H1 (cell line): Measurements from ENCODE around the gene VAMP2. TPM values are rescaled to one million over a fixed set of nuclear protein-coding genes. Genes with fewer than 3 reads are reported as not detected.

ENCODE experiments used
- MAFK ChIP-seq: IDR thresholded peaks from 2 replicates; pipeline ENCODE4 v1.6.1; 2012; ENCODE audit warnings: low read depth, mild to moderate bottlenecking, improper control_type of control experiment, low read length
- polyA plus RNA-seq, 7 experiments: library from polyadenylated mRNA; depleted of rRNA in 3 of 7; stranded (reverse) in 5 of 7; unstranded in 2 of 7; fragments of >200 nt in 5 of 7; fragments of 200-250 nt in 2 of 7; gene quantifications; 1 replicate in 5 of 7; 2 replicates in 1 of 7; 4 replicates in 1 of 7; pipeline versions ENCODE4 v1.2.1 to v1.2.3, GENCODE V29; 2011 to 2013; ENCODE audit warnings: missing spikeins in 2 of 7, mixed read lengths in 2 of 7
- total RNA-seq: library from RNA; stranded (reverse); fragmentation: NEBNext Ultra II Directional; extraction: Animal tissue kit (Norgen Biotek cat#: 25700); gene quantifications from 2 replicates; pipeline ENCODE4 v1.2.1, GENCODE V29; 2021
- TF ChIP-seq, protein P1 (sequence below): fragments of 300-600 bp; sonication (generic); IDR thresholded peaks from 2 replicates; pipeline ENCODE4 v1.7.1; 2012; ENCODE audit warnings: low read length, moderate library complexity, mild to moderate bottlenecking, inconsistent platforms; ENCODE audit not compliant: insufficient replicate concordance
- TF ChIP-seq, protein P2 (sequence below): IDR thresholded peaks from 2 replicates; pipeline ENCODE4 v1.6.1; 2012; ENCODE audit warnings: inconsistent platforms

VAMP2 gene
- total and polyA plus RNA-seq, 2 of the 8 experiments (the other 6 are each of a cell fraction or from before 2014, with no cell fraction given) = 19.3 to 20.5 TPM

- TF ChIP-seq, protein P1, sequence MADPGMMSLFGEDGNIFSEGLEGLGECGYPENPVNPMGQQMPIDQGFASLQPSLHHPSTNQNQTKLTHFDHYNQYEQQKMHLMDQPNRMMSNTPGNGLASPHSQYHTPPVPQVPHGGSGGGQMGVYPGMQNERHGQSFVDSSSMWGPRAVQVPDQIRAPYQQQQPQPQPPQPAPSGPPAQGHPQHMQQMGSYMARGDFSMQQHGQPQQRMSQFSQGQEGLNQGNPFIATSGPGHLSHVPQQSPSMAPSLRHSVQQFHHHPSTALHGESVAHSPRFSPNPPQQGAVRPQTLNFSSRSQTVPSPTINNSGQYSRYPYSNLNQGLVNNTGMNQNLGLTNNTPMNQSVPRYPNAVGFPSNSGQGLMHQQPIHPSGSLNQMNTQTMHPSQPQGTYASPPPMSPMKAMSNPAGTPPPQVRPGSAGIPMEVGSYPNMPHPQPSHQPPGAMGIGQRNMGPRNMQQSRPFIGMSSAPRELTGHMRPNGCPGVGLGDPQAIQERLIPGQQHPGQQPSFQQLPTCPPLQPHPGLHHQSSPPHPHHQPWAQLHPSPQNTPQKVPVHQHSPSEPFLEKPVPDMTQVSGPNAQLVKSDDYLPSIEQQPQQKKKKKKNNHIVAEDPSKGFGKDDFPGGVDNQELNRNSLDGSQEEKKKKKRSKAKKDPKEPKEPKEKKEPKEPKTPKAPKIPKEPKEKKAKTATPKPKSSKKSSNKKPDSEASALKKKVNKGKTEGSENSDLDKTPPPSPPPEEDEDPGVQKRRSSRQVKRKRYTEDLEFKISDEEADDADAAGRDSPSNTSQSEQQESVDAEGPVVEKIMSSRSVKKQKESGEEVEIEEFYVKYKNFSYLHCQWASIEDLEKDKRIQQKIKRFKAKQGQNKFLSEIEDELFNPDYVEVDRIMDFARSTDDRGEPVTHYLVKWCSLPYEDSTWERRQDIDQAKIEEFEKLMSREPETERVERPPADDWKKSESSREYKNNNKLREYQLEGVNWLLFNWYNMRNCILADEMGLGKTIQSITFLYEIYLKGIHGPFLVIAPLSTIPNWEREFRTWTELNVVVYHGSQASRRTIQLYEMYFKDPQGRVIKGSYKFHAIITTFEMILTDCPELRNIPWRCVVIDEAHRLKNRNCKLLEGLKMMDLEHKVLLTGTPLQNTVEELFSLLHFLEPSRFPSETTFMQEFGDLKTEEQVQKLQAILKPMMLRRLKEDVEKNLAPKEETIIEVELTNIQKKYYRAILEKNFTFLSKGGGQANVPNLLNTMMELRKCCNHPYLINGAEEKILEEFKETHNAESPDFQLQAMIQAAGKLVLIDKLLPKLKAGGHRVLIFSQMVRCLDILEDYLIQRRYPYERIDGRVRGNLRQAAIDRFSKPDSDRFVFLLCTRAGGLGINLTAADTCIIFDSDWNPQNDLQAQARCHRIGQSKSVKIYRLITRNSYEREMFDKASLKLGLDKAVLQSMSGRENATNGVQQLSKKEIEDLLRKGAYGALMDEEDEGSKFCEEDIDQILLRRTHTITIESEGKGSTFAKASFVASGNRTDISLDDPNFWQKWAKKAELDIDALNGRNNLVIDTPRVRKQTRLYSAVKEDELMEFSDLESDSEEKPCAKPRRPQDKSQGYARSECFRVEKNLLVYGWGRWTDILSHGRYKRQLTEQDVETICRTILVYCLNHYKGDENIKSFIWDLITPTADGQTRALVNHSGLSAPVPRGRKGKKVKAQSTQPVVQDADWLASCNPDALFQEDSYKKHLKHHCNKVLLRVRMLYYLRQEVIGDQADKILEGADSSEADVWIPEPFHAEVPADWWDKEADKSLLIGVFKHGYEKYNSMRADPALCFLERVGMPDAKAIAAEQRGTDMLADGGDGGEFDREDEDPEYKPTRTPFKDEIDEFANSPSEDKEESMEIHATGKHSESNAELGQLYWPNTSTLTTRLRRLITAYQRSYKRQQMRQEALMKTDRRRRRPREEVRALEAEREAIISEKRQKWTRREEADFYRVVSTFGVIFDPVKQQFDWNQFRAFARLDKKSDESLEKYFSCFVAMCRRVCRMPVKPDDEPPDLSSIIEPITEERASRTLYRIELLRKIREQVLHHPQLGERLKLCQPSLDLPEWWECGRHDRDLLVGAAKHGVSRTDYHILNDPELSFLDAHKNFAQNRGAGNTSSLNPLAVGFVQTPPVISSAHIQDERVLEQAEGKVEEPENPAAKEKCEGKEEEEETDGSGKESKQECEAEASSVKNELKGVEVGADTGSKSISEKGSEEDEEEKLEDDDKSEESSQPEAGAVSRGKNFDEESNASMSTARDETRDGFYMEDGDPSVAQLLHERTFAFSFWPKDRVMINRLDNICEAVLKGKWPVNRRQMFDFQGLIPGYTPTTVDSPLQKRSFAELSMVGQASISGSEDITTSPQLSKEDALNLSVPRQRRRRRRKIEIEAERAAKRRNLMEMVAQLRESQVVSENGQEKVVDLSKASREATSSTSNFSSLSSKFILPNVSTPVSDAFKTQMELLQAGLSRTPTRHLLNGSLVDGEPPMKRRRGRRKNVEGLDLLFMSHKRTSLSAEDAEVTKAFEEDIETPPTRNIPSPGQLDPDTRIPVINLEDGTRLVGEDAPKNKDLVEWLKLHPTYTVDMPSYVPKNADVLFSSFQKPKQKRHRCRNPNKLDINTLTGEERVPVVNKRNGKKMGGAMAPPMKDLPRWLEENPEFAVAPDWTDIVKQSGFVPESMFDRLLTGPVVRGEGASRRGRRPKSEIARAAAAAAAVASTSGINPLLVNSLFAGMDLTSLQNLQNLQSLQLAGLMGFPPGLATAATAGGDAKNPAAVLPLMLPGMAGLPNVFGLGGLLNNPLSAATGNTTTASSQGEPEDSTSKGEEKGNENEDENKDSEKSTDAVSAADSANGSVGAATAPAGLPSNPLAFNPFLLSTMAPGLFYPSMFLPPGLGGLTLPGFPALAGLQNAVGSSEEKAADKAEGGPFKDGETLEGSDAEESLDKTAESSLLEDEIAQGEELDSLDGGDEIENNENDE = peak; percentile 13
- no peak; the same call in 1 of the 2 replicates for TF ChIP-seq MAFK
- TF ChIP-seq, protein P2, sequence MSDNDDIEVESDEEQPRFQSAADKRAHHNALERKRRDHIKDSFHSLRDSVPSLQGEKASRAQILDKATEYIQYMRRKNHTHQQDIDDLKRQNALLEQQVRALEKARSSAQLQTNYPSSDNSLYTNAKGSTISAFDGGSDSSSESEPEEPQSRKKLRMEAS = peak; percentile 40; the same call in 1 of the 2 replicates
These were observed 24.2 kb upstream of the VAMP2 start (continued) for GRCh38 chr17:8186787-8187516.
